Measurements from ENCODE around the gene ATP1A2. TPM values are rescaled to one million over a fixed set of nuclear protein-coding genes. Genes with fewer than 3 reads are reported as not detected.
A peak's percentile ranks its signal among the peaks of the same experiment; 100 is the strongest.

ATP1A2 gene
- 10 to 100 TPM in 3 of 5 donors, 1 to 10 TPM in 2; 6.4 to 15.2 (median 13.6) TPM for polyA plus RNA-seq (ENCODE audit: insufficient read depth in 1 of 5, insufficient read length in 5 of 5, low replicate concordance in 1 of 5)
- long read RNA-seq, donor 1, partial matches to known transcripts = 0 of 1 reads
- long read RNA-seq, donor 1, other reads (novel, unspliced or antisense) = 0 of 1 reads
- long read RNA-seq, donor 2 = 0 reads
- long read RNA-seq, donor 3 = 0 reads
- long read RNA-seq, donor 4, partial matches to known transcripts = 0 of 1 reads
- long read RNA-seq, donor 4, other reads (novel, unspliced or antisense) = 0 of 1 reads
- long read RNA-seq, donor 5, full-length matches to known transcripts = 1 of 1 reads
- long read RNA-seq, donor 5, partial matches to known transcripts = 0 of 1 reads
- long read RNA-seq, donor 5, other reads (novel, unspliced or antisense) = 0 of 1 reads
- long read RNA-seq, donor 6, full-length matches to known transcripts = 2 of 2 reads
- long read RNA-seq, donor 6, partial matches to known transcripts = 0 of 2 reads
- long read RNA-seq, donor 6, other reads (novel, unspliced or antisense) = 0 of 2 reads
- long read RNA-seq, donor 7 = 0 reads
- long read RNA-seq, donor 8 = 0 reads

DNA sequence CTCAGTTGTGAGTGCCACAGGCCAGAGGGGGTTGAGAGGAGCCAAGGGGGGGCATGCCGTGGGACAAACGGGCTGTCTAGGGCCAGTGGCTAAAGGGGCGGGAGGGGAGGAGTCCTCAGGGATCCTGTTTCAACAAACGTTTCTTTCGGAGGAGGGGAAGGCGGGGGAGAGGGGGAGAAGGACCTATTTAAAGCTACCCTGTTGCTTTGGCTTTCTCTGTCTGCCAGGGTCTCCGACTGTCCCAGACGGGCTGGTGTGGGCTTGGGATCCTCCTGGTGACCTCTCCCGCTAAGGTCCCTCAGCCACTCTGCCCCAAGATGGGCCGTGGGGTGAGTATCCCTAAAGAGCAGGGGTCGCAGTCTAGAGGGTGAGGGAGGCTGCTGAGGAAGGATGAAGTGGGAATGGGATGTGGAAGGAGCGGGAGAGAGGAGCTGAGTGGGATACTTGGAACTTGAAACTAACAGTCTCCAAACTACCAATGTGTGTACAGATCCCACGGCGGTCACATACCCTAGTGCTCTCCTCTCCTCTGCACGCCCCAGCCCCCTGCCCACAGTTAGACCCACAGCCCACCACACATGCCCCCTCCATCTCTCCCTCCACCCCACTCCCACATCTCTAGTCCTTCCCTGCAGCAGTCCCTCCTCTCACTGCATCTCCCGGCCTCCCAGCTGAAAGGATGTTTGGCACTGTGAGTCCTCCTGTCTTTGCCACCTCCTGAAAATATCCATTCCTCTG, at the start of gene ATP1A2:
ATP1A2 (plus strand) TSS at position 215 of the 738 bp plus-strand sequence; CDS start at position 318, 103 bp downstream.
- no peak for DNase-seq

DNA sequence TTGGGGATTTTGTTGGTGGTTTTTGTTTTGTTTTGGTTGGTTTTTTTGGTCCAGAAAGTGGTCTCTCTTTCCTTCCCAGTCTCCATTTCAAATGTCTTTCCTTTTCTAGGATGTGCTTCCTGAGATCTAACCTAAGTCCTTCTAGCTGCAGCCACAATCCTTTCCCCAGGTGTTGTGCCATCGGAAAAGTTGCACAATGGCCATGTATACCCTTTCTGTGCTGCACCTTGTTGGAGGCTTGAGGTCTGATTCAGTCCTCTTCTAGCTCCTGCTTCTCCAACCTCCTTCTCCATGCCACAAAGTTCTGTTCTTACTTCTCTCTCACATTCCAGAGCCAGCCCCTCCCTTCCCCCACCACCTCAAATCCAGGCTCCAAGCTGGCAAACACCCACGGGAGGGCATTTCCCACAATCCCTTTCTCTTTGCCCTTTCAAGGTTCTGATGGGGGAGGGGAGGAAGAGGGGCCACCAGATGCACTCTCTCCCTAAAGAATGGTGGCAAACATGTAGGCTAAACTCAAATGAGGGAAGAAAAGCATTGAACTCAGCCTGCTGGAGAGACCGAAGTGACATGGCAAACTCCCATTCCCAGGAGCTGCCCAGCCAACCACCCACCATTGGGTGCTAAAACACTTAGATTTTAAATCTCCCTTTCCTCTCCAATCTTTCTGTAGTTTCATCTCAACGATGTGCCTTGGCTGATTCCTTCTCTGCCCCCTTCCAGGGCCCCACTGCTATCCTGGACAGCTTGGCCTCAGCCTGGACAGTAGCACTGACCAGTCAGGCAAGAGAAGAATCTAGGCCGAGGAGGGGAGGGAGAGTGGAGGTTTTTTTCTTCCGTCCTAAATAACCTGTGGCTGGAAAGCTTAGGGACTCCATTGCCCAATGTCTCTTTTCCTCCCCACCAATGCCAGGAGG, 48.5 kb upstream of the ATP1A2 start:
- no peak for DNase-seq

DNA sequence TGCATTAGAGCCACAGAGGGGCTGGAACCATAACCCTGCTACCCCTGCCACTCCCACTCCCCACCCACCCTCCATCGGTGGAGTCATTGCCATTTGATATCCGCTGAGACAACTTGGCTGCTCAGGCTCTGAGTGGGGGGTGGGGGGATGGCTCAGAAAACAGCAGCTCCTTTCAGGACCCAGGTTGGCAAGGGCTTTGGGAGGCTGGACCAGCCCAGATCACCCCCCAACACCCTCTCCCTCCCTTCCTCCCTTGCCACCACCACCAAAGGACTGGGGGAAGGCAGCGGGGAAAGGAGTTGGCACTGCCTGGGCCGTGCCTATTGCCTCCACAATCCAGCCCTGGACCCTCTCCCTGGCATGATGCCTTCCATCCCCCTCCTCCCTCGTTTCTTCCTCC, 47.3 kb upstream of the ATP1A2 start:
- DNase-seq = no peak

DNA sequence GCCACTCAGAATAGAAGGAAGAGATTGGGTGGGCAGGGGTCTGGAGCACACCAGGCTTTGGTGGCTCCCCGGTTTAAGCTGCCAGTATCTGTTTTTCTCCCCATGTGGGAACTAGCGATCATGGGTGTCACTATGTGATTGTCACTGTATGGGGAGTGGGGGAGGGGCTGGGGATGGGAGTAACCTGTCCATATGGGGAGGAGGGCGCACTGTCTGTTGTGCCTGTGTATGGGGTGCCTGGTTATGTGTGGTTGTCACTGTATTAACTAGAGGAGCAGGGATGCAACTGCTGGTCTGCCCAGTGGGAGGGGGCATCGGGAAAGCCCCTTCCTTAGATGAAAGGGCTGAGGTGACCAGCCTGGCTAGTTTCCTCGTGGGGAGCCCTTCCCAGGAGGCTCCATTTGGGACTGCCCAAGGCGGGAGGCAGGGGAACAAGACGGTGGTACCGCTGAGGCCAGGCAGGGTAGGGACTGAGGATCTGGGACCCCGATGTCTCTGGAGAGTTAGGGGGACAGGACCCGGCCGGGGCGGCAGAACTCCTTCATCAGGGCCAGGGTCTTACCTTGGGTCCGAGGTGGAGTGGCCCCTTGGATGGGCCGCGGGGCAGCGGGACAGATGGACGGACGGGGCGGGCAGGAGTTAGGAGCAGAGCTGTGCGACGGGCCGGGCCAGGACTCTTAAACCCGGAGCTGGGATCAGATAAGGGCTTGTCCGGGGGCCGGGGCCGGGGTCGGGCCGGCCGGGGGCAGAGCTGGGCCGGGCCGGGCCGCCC, 45.9 kb upstream of the ATP1A2 start, which contains the start of gene KCNJ10:
KCNJ10 (minus strand) TSS at position 701 of the 772 bp plus-strand sequence. CDS start 27,628 bp downstream, outside the sequence.
- no peak for DNase-seq

DNA sequence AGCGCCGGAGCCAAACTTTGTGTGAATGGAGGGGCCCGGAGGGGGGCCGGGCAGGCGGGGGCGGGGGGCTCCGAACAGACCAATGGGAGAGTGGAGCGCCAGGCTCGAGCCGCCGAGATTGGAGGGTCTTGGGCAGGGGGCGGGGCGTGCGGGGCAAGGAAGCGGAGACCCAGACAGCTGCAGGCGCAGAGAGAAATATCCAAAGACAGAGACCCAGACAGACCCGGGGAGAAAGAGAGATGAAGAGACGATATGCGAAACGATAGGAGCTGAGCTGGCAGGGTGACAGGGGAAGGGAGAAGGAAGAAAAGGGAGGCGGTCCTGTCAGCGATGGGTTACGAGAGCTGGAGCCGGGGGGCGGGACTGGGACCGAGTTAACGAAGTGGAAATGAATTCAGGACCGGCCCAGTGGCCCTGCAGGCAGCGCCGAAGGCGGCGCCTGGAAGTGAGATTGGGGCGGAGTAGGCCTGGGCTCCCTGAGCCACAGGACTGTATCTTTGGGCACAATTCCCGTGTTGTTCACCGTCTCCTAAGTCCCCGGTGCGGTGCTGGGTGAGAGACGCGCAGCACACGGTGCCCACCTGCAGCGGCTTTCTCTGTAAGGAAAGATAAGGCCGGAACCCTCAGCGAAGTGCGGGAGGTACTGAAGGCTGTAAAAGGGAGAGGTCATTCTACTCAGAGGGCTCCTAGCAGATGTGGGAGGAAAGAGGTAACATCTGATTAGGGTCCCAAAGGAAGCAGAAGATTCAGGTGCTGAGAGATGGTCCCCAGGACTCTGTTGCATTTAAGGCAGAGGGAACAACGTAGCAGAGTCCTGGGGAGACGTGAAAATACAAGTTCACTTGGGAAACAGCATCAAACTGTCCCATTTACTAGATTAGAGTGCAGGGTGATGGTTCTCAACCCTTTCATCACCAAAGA, 45.1 kb upstream of the ATP1A2 start:
- peak; percentile 51 to 64 for DNase-seq

DNA sequence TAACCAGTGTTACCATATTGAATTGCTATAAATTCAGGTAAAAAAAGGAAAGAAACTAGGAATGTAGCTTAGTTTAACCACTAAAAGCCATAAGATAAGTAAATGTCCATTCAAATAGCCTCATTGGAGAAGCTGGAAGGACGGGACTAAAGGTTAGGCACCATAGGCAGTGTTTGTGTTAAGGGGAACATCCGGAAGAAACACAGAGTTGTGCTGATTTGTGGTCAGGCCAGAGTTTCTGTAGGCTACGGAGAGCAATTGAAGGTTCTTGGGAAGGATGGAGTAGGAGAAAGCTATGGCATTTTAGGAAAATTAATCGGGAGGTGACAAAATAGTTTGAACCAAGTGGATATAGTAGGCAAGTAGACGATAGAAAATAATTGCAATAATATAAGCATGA, 44.3 kb upstream of the ATP1A2 start:
- no peak for DNase-seq

DNA sequence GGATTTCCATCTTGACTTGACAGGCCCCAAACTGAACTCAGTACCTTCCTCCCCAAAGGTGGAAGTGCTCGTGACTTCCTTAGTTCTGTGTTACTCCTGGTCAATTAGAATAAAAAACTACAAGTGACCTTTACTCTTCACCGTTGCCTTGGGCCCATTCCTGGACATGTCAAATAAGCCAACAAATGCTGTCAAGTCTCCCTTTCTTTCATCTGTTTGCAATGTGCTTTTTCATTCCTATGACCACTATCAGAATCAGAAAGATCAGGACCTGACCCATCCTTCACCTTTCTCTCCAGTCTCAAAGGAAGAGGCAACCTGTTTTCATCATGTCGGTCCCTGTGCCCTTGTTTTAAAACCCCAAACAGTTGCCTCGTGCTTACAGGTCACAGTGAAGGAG, 40.7 kb upstream of the ATP1A2 start:
- no peak for DNase-seq

DNA sequence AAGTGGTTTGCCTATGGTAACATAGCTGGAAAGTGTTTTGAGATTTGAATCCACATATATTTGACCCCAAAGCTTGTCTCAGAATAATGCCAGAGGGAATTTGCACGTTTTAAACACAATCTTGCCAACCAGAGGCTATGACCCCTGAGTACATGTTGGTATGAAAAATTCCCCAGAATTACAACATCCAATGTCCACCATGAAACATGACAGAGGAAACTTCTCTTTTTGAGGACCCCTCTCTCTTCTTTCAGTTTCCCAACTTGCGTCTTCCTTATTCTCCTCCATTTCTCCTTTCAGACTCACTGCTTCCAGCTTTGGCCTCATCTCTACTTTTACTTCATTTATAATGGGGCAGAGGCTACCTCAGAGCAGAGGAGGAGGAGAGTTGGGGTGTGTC, 39.7 kb upstream of the ATP1A2 start:
- no peak for DNase-seq

DNA sequence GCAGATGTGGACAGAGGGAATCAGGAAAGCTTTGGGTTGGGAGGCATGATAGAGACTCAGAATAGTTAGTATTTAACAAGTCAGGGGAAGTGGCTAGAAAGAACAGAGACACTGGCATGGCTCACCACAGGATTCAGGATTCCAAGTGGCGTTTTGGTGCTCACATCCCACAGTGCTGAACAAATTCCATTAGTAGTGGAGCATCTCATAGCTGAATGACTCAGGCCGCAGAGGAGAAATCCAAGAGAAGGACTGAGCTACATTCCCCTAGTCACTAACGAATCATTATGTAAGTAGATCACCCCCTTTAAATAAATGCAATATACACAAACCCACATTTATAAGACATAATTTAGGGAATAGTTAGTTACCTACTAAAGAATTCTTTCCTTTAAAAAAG, 39.3 kb upstream of the ATP1A2 start:
- no peak for DNase-seq

DNA sequence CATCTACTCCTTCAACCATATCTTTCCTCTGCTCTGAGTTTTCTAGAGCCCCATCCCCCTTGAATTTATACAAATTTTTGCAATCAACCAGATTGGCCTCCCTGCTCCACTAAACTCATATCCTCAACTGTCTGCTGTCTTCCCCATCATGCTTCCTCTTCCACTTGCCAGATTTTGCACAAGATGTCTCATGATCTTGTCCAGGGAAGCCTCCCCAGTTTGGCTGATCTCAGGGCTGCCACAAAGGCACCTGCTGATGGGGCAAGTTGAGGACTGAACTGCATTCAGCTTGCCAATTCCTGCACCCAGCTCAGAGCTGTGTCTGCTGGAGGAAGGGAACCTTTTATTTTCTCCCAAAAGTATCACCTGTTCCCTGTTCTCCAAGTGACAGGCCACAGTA, 38.1 kb upstream of the ATP1A2 start:
- DNase-seq = no peak

DNA sequence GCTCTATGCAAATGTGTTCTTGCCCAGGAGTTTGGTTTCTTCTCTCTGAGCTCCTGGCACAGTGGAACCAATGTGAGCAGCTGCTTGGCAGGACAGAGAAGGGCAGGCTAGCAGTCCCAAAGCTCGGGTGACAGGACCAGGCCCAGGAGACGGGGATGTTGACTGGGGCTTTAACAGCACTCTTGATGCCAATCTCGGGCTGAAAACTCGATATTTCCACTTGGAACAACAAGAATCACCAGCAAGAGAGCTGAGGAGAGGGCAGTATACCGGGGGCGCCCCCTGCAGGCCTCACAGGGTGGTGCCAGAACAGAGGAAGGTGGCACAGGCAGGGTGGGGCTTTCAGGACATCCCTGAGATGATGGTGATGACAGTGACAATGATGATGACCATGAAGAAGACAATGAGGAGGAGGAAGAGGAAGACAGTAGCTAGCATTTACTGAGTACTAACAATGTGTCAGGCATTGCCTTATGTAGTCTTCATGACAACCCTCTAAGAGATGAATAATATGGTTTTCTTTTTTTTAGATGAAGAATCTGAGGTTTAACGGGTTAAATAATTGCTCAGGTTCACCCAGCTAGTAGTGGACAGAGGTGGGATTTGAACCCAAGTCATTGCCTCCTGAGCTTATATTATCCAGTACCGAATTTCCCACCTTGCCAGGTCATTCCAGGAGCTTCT, 36.9 kb upstream of the ATP1A2 start:
- no peak for DNase-seq

DNA sequence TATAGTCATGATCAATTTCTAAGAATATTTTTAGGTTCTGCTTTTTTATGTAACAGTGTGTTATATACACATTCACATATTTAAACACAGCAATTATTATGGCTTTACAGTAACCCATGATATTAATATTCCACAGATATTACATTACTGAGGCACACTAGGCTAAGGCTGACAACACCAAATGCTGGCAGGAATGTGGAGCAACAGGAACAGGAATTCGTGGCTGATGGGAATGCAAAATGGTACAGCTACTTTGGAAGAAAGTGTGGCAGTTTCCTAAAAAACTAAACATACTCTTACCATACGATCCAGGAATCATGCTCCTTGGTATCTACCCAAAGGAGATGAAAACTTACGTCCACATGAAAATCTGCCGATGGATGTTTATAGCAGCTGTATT, 36.1 kb upstream of the ATP1A2 start:
- DNase-seq = no peak

DNA sequence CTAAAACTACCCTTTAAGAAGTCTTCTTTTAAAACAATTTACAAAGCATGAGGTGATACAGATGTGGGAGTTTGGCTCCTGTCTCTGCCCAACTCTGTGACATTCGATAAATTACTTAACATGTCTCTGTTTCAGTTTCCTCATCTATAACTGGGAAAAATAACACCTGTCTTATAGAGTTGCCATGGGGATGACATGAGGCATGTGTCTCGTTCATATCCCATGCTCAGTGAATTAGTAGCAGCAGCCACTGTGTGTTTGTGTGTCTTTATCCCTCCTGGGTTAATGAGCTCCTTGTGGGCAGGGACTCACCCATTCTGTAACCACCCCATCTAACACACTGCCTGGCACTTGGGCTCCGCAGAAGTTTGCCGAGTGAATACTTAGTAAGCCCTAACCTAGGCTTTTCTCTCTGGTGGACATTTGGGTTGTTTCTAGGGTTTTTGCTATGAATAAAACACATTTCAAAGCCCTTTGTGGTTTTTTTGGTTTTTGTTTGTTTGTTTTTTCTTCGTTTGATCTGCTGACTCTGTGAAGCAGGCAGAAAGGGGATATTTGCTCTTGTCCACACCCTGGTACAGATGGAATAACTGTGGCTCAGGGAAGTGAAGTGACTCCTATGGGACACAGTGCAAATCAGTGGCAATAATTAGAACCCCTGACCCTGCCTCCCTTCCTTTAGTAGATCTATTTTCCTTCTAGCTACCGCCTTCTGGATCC, 35.0 kb upstream of the ATP1A2 start:
- no peak for DNase-seq

DNA sequence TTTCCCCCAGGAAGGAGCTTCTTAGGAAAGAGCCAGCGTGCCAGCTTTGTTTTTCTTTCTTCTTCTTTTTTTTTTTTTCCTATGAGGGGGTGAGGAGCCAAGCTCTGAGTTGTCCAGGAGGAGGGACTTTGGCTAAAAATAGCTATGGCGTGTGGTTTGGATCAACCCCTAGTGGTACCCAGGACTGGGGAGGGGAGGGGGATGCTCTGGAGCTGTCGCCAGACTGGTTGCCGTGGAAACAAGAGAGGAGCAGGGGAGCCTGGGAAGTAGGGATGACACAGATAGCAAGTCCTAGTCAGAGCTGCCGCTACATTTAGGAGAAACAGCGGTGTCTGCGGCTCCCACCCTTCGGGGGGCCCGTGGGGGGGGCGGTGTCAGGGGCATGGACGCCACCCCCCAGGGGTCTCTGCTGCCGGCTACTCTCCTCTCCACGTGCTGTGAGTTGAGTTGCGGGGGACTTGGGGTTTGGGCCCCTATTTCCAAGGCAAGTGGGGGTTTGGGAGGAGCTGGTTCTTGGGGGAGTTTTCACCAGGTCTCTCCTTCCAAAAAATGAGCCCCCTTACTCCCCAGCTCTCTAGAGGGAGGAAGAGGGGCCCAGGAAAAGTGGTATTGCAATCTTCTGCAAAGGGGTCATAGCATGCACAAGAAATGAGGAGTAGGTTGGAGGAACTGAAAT, 34.2 kb upstream of the ATP1A2 start, which contains the start of gene KCNJ9:
KCNJ9 (plus strand) TSS at position 278 of the 676 bp plus-strand sequence. CDS start 2,493 bp downstream, outside the sequence.
- DNase-seq = no peak

DNA sequence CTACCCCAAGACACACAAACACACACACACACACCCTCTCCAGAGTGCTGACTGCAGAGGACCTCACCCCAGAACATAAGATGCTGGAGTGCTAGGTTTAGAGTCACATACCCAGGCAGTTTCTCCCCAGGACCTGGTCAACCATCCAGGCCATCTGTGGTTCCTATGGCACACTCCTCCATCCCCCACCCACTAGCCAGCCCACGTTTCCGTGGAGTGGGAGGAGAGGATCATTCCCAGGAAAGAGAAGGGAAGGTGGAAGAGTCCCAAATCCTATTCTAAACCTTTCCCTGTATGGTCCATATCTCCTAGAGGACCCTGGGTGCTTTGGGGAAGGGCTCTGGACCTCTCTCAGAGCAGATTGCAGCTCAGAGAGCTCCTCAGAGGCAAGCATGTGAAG, 33.1 kb upstream of the ATP1A2 start:
- no peak for DNase-seq

DNA sequence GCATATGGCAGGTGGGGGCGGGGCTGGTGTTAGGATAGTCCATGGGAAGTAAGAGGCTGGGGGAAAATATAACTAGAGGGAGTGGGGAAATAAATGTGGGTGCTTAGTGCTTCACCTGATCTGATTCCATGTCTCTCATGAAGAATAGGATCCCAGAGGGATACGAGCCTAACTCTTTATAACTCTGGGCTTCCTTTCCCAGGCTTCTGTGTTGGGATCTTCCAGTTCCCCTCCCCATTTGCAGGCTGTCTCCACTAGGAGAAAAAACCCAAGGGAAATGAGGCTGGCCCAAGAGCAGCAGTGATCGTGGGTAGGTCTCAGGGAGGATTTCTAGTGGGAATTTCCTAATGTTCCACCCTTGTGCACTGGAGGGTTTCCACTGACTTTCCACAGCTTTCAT, 32.6 kb upstream of the ATP1A2 start:
- DNase-seq = no peak

DNA sequence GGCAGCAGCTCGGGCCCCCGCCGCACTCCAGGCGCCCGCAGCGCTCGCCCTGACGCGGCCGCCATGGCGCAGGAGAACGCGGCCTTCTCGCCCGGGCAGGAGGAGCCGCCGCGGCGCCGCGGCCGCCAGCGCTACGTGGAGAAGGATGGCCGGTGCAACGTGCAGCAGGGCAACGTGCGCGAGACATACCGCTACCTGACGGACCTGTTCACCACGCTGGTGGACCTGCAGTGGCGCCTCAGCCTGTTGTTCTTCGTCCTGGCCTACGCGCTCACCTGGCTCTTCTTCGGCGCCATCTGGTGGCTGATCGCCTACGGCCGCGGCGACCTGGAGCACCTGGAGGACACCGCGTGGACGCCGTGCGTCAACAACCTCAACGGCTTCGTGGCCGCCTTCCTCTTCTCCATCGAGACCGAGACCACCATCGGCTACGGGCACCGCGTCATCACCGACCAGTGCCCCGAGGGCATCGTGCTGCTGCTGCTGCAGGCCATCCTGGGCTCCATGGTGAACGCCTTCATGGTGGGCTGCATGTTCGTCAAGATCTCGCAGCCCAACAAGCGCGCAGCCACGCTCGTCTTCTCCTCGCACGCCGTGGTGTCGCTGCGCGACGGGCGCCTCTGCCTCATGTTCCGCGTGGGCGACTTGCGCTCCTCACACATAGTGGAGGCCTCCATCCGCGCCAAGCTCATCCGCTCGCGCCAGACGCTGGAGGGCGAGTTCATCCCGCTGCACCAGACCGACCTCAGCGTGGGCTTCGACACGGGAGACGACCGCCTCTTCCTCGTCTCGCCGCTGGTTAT, 31.4 kb upstream of the ATP1A2 start:
- DNase-seq = peak; percentile 43 to 49
